ENCODE measurements around the gene PSAP. TPM values are rescaled to one million over a fixed set of nuclear protein-coding genes. Genes with fewer than 3 reads are reported as not detected.

The PSAP gene
- total RNA-seq, 1 donor from 2014 or later, result 108 TPM

DNA sequence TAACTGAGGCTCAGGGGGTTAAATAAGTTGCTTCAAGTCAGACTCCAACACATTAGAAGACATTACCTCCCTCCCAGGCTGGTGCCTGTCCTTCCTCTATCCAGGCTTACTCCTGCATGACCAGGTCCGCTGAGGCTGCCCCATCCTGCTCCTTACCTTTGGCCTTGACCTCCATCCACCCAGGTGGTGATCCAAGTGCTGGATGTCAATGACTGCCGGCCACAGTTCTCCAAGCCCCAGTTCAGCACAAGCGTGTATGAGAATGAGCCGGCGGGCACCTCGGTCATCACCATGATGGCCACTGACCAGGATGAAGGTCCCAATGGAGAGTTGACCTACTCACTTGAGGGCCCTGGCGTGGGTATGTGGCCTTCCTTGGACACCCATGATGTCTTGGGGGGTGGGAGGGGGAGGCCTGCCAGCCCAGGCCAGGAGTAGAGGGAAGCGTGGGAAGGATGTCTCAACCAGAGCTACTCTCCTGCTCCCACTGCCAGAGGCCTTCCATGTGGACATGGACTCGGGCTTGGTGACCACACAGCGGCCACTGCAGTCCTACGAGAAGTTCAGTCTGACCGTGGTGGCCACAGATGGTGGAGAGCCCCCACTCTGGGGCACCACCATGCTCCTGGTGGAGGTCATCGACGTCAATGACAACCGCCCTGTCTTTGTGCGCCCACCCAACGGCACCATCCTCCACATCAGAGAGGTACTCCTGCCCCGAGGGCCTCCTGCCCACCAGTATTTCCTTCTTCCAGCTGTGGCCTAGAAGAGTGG lies 48.1 kb downstream of the PSAP start:
- Mint-ChIP-seq H3K4me3 (ENCODE audit: low read depth) (no peak overlapping the region), H3K27ac (no peak overlapping the region), H3K27me3 (ENCODE audit: low read depth) (peaks cover 6% of the 10 kb centered on the region), H3K36me3 (ENCODE audit: low read depth) (no peaks in the 10 kb centered on the region), H3K9me3 (no peaks in the 10 kb centered on the region), H3K4me1 (ENCODE audit: low read depth) (no peaks in the 10 kb centered on the region)
- DNase-seq (ENCODE audit: low spot score), result no peak
- intact Hi-C loops (cut with micrococcal nuclease), result no loop called here

DNA sequence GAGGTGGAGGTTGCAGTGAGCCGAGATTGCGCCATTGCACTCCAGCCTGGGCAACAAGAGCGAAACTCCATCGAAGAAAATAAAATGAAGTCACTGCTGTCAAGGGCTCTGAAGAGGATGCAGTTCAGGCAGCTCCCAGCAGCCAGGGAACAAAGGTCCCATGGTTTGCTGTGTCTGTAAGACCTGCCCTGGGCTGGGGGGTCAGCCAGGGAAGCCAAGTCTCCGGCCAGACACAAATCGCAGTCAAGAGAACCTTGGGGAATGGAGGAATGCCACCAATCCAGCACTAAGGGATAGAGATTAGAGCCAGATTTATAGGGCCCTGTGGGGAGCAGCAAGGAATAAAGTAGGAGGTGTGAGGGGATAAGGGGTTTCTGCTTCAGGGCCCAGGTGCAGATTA lies 48.8 kb downstream of the PSAP start:
- Mint-ChIP-seq H3K27me3 (ENCODE audit: low read depth) (peaks cover 6% of the 10 kb centered on the region), H3K36me3 (ENCODE audit: low read depth) (no peaks in the 10 kb centered on the region), H3K4me1 (ENCODE audit: low read depth) (peaks cover 4% of the 10 kb centered on the region), H3K9me3 (no peaks in the 10 kb centered on the region), H3K27ac (no peak overlapping the region), H3K4me3 (ENCODE audit: low read depth) (no peak overlapping the region)
- no peak for DNase-seq (ENCODE audit: low spot score)
- intact Hi-C loops (cut with micrococcal nuclease), result no loop called here

DNA sequence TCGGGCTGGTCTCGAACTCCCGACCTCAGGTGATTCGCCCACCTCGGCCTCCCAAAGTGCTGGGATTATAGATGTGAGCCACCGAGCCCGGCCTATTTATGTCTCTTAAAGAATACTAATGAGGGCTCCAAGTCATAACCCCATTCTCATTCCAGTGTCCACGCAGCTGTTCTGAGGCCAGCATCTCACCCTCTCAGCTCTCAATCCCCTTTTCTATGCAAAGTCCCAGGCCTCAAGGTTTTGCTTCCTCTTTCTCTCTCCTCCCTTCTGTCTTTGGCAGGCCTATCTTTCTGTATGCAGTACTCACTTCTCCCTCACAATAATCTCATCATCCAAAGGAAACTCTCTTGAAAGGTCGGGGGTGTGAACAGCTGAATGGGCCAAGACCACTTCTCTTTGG lies 49.7 kb downstream of the PSAP start:
- H3K4me1 Mint-ChIP-seq (ENCODE audit: low read depth), result peaks cover 6% of the 10 kb centered on the region
- DNase-seq (ENCODE audit: low spot score), result no peak
- peaks cover 6% of the 10 kb centered on the region for H3K27me3 Mint-ChIP-seq (ENCODE audit: low read depth)
- no peak overlapping the region for H3K27ac Mint-ChIP-seq
- intact Hi-C loops (cut with micrococcal nuclease), result no loop called here
- H3K4me3 Mint-ChIP-seq (ENCODE audit: low read depth), result no peak overlapping the region
- no peaks in the 10 kb centered on the region for H3K36me3 Mint-ChIP-seq (ENCODE audit: low read depth)
- H3K9me3 Mint-ChIP-seq, result no peaks in the 10 kb centered on the region

DNA sequence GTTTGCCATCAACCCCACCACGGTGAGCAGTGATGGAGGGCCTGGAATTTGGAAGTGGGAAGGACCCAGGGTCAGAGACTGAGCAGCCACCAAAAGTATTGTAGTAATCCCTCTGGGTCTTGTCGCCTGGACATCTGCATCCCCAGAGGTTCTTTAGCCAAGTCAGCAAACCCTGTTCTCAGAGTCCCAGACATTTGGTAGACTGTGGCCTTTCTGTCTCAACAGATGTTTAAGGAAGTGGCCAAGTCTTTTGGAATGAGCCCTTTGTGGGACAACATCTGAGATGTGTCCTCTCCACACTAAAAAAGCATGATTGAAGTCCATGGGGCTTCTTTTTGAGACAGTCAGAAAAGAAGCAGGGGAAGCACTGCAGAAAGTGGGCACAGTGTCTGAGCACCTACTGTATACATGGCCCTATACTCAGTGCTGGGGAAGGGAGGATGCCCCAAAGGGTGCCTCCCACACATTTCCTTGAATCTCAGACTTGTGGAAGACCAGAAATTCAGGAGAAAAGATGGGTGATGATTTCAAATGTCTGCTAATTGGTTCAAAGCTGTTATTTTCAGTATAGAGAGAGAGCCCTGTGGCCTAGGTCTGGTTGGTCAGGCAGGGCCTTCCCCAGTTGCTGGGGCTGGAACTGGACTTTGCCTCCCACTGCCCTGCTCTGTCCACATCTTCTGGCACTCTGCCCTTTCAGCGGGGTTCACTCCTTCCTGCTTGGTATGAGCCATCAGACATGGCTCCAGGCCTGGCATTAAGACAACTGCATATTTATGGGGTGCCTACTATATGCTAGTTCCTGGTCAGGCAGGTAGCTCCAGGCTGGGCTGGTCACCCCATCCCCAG lies 51.2 kb downstream of the PSAP start:
- H3K27me3 Mint-ChIP-seq (ENCODE audit: low read depth), result peaks cover 6% of the 10 kb centered on the region
- DNase-seq (ENCODE audit: low spot score), result no peak
- H3K27ac Mint-ChIP-seq, result no peak overlapping the region
- peaks cover 6% of the 10 kb centered on the region for H3K4me1 Mint-ChIP-seq (ENCODE audit: low read depth)
- H3K9me3 Mint-ChIP-seq, result no peaks in the 10 kb centered on the region
- no peak overlapping the region for H3K4me3 Mint-ChIP-seq (ENCODE audit: low read depth)
- intact Hi-C loops (cut with micrococcal nuclease), result no loop called here
- H3K36me3 Mint-ChIP-seq (ENCODE audit: low read depth), result no peaks in the 10 kb centered on the region

DNA sequence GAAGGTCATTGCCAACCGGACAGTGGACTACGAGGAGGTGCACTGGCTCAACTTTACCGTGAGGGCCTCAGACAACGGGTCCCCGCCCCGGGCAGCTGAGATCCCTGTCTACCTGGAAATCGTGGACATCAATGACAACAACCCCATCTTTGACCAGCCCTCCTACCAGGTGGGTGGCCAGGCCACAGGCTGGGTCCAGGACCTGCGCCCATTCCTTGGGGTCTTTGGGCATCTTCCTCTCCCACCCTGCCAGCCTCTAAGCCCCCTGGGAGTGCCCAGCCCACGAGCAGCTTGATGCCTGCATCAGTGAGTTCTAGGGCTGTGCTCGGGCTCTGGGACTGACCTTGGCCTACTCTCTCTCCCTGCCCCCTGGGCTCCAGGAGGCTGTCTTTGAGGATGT lies 51.9 kb downstream of the PSAP start:
- no peak overlapping the region for H3K27ac Mint-ChIP-seq
- intact Hi-C loops (cut with micrococcal nuclease), result no loop called here
- no peak for DNase-seq (ENCODE audit: low spot score)
- H3K27me3 Mint-ChIP-seq (ENCODE audit: low read depth), result peaks cover 2% of the 10 kb centered on the region
- H3K4me3 Mint-ChIP-seq (ENCODE audit: low read depth), result no peak overlapping the region
- H3K4me1 Mint-ChIP-seq (ENCODE audit: low read depth), result peaks cover 6% of the 10 kb centered on the region
- H3K36me3 Mint-ChIP-seq (ENCODE audit: low read depth), result no peaks in the 10 kb centered on the region
- H3K9me3 Mint-ChIP-seq, result no peaks in the 10 kb centered on the region

DNA sequence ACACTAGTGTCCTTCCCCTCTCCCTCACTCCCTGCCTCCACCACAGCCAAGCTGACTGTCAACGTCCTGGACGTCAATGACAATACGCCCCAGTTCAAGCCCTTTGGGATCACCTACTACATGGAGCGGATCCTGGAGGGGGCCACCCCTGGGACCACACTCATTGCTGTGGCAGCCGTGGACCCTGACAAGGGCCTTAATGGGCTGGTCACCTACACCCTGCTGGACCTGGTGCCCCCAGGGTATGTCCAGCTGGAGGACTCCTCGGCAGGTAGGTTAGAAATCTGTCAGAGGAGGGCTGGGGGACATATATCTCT lies 52.8 kb downstream of the PSAP start:
- no peaks in the 10 kb centered on the region for H3K36me3 Mint-ChIP-seq (ENCODE audit: low read depth)
- intact Hi-C loops (cut with micrococcal nuclease), result no loop called here
- H3K27me3 Mint-ChIP-seq (ENCODE audit: low read depth), result no peaks in the 10 kb centered on the region
- DNase-seq (ENCODE audit: low spot score), result no peak
- H3K4me1 Mint-ChIP-seq (ENCODE audit: low read depth), result peaks cover 6% of the 10 kb centered on the region
- H3K27ac Mint-ChIP-seq, result no peak overlapping the region
- H3K4me3 Mint-ChIP-seq (ENCODE audit: low read depth), result no peak overlapping the region
- no peaks in the 10 kb centered on the region for H3K9me3 Mint-ChIP-seq

DNA sequence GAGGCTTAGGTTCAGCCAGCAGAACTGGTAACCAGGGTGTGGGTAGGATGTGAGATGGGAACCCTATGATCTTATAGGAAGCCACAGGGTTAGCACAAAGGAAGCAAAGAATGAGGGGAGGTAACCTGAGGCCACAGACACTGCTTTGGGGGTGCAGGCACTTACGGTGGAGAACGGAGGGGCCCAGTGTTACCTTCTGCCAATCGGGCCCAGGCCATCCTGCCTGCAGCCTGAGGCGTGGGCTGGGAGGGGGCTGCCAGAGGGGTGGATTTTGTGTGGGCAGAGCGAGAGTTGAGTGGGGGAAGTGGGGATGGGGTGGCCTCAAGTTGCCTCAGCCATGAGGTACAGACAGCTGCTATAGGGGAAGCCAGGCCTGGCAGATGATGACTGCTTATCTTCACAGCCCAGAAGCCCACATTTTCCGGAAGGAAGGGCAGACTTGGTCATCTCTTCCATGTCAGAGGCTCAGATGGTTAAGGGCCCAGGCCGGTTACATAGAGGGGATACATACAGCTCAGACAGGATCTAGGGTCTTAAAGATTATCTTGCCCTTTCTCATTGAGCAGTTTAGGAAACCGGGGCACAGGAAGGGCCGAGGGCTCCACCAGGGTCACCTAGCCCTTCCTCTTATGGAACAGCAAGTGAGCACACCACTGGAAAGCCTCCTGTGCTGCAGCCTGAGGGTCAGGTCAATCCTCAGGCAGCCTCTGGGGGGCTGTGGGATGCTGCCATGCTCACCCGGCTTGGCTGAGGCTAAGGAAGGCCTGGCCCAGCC lies 53.3 kb downstream of the PSAP start:
- no peak overlapping the region for H3K4me3 Mint-ChIP-seq (ENCODE audit: low read depth)
- H3K9me3 Mint-ChIP-seq, result no peaks in the 10 kb centered on the region
- DNase-seq (ENCODE audit: low spot score), result no peak

DNA sequence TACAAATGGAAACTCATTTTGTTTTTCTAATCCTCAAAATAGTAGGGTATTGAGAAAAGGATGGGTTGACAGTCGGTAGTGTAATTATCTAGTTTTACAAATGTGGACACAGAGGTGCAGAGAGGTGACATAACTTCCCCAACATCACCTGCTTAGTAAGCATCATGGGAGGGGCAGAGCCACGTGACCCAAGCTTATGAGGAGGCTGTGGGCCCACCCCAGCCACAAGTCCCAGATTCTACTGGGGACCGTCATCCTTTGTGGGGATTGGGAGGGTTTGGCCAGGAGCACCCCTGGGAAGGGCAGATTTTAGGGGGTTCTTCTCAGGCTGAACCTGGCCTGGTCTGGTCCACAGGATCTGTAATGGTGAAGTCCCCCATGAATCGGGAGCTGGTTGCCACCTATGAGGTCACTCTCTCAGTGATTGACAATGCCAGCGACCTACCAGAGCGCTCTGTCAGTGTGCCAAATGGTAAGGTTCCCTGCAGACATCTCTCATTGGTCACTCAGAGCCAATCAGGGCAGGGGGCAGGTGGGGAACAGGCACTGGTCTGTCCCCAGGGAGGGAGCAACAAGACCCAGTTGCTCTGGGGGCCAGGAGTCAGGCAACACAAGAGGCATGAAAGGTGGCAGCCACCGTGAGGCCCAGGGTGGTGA lies 54.2 kb downstream of the PSAP start:
- Mint-ChIP-seq H3K4me1 (ENCODE audit: low read depth) (peaks cover 6% of the 10 kb centered on the region), H3K4me3 (ENCODE audit: low read depth) (no peak overlapping the region), H3K9me3 (no peaks in the 10 kb centered on the region), H3K27me3 (ENCODE audit: low read depth) (no peaks in the 10 kb centered on the region), H3K36me3 (ENCODE audit: low read depth) (no peaks in the 10 kb centered on the region), H3K27ac (no peak overlapping the region)
- intact Hi-C loops (cut with micrococcal nuclease), result no loop called here
- DNase-seq (ENCODE audit: low spot score), result no peak

More for the DNA sequence above, 53.3 kb downstream of the PSAP start:
- H3K4me1 Mint-ChIP-seq (ENCODE audit: low read depth), result peaks cover 6% of the 10 kb centered on the region
- no peak overlapping the region for H3K27ac Mint-ChIP-seq
- no peaks in the 10 kb centered on the region for H3K36me3 Mint-ChIP-seq (ENCODE audit: low read depth)
- no peaks in the 10 kb centered on the region for H3K27me3 Mint-ChIP-seq (ENCODE audit: low read depth)
- intact Hi-C loops (cut with micrococcal nuclease), result no loop called here

DNA sequence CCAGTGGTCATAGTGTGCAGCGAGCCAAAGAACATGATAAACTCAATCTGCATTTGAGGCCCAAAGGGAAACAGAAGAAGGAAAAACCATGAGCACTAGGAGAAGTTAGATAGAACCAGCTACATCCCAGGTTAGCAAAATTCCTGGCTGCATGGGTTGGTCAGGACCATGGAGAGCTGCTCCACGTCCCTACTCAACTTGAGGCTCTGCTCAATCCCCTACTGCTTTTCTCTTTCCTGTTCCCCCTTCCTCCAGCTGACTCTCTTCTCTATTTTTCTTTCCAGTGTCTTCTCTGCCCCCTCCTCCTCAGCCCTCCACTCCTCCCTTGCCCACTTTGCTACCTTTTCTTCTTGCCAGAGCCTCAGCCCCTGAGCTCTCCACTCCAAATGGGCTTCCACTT lies 55.8 kb downstream of the PSAP start:
- no peaks in the 10 kb centered on the region for H3K9me3 Mint-ChIP-seq
- no peaks in the 10 kb centered on the region for H3K27me3 Mint-ChIP-seq (ENCODE audit: low read depth)
- intact Hi-C loops (cut with micrococcal nuclease), result no loop called here
- no peak overlapping the region for H3K4me3 Mint-ChIP-seq (ENCODE audit: low read depth)
- no peak for DNase-seq (ENCODE audit: low spot score)
- peaks cover 13% of the 10 kb centered on the region for H3K4me1 Mint-ChIP-seq (ENCODE audit: low read depth)
- no peaks in the 10 kb centered on the region for H3K36me3 Mint-ChIP-seq (ENCODE audit: low read depth)
- H3K27ac Mint-ChIP-seq, result no peak overlapping the region

DNA sequence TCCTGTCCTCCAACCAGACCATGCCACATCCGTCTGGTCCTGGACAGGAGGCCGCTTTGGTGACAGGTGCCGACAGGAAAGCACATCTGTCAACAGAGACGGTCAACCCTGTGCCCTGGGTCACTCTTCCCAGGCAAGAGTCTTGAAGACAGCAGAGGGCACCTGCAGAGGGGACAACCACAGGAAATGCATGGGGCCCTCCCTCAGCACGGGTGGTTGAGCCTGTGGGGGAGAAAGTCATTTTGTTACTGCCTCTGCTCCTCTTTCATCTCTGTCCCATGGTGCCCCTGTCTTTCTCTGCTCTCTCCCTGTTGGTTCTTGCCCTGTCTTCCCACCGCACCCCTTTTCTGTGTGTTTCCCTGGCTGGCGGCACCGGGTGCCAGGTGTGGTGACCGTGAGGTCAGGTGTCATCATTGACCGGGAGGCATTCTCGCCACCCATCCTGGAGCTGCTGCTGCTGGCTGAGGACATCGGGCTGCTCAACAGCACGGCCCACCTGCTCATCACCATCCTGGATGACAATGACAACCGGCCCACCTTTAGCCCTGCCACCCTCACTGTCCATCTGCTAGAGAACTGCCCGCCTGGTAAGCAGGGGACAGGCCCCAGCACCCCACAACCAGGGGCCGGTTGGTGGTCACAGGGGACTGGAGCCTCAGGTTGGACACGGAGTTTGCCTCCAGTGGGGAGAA lies 60.2 kb downstream of the PSAP start:
- H3K36me3 Mint-ChIP-seq (ENCODE audit: low read depth), result no peaks in the 10 kb centered on the region

DNA sequence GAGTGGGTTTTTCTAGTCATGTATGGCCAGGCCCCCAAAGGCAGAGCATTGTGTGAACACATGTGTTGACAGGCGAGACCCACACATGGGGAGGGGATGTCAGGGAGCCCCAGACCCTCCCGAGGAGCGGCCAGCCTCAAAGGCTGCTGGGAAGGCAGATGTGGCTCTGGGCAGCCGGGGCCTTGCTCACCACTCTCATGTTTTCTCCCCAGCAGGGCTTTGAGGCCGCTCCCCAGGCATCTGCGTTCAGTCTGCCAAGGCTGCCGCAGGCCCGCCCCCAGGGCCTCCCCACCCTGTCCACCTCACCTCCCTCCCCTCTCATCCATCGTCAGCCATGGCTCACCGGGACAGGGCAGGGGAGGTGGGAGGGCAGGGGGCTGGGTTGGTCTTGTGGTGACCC lies 61.2 kb downstream of the PSAP start:
- Mint-ChIP-seq H3K36me3 (ENCODE audit: low read depth) (no peaks in the 10 kb centered on the region), H3K27ac (no peak overlapping the region), H3K9me3 (no peaks in the 10 kb centered on the region), H3K4me1 (ENCODE audit: low read depth) (peaks cover 6% of the 10 kb centered on the region), H3K4me3 (ENCODE audit: low read depth) (no peak overlapping the region), H3K27me3 (ENCODE audit: low read depth) (peaks cover 2% of the 10 kb centered on the region)
- no peak for DNase-seq (ENCODE audit: low spot score)
- intact Hi-C loops (cut with micrococcal nuclease), result no loop called here

More for the DNA sequence above, 60.2 kb downstream of the PSAP start:
- Mint-ChIP-seq H3K4me1 (ENCODE audit: low read depth) (peaks cover 6% of the 10 kb centered on the region), H3K4me3 (ENCODE audit: low read depth) (no peak overlapping the region), H3K27ac (no peak overlapping the region), H3K9me3 (no peaks in the 10 kb centered on the region), H3K27me3 (ENCODE audit: low read depth) (peaks cover 2% of the 10 kb centered on the region)
- no peak for DNase-seq (ENCODE audit: low spot score)
- intact Hi-C loops (cut with micrococcal nuclease), result no loop called here

DNA sequence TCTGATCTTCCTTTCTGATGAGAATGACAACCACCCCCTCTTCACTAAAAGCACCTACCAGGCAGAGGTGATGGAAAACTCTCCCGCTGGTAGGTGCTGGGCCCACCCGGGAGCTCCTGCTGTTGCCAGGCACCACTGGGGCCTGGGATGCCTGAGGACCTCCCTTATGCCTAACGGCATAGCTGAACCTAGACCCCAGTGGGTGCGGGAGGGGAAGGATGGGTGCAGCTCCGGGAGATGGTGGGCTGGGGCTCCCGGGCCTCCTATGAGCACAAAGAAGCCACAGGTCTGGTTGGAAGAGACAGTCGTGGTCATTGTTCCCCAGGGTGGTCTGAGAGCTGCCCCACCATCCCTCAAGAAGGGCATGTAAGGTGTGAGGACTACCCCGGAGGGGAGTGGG lies 62.1 kb downstream of the PSAP start:
- Mint-ChIP-seq H3K9me3 (no peaks in the 10 kb centered on the region), H3K4me1 (ENCODE audit: low read depth) (peaks cover 6% of the 10 kb centered on the region), H3K27ac (no peak overlapping the region), H3K4me3 (ENCODE audit: low read depth) (no peak overlapping the region), H3K27me3 (ENCODE audit: low read depth) (peaks cover 2% of the 10 kb centered on the region), H3K36me3 (ENCODE audit: low read depth) (no peaks in the 10 kb centered on the region)
- intact Hi-C loops (cut with micrococcal nuclease), result no loop called here
- no peak for DNase-seq (ENCODE audit: low spot score)
